SK-N-MC (cell line): Measurements from ENCODE around the gene ZNF763.

ENCODE experiments used
- DNase-seq: peaks from one replicate; pipeline ENCODE4 v3.0.0-alpha.2; 2011; ENCODE audit warnings: low read depth, low spot score
- H3K27ac ChIP-seq: fragments of 200-600 bp; sonication (generic); 2 replicates; pipeline ENCODE4 v1.5.1; 2016; ENCODE audit warnings: mixed run types
- H3K36me3 ChIP-seq: fragments of 200-600 bp; sonication (generic); 2 replicates; pipeline ENCODE4 v1.6.1; 2017; ENCODE audit warnings: antibody characterized with exemption, low read length, mixed read lengths; ENCODE audit not compliant: insufficient read depth
- H3K4me3 ChIP-seq: fragments of 200-600 bp; sonication (generic); 2 replicates; pipeline ENCODE4 v1.5.1; 2016
- H3K9ac ChIP-seq: fragments of 200-600 bp; sonication (generic); 2 replicates; pipeline ENCODE4 v1.8.0; 2017; ENCODE audit warnings: mixed run types, mixed read lengths; ENCODE audit not compliant: insufficient read length
- H3K9me3 ChIP-seq: fragments of 200-600 bp; sonication (generic); 2 replicates; pipeline ENCODE4 v1.6.1; 2017; ENCODE audit warnings: low read depth, mild to moderate bottlenecking, antibody characterized with exemption, low read length, moderate library complexity, mixed read lengths
- EZH2 ChIP-seq: fragments of 200-600 bp; sonication (generic); IDR thresholded peaks from one replicate; pipeline ENCODE4 v1.6.1; 2017; ENCODE audit warnings: antibody characterized with exemption
- FOXP2 ChIP-seq: optimal IDR thresholded peaks from 2 replicates; pipeline ENCODE3; 2011; ENCODE audit warnings: mild to moderate bottlenecking, moderate library complexity; ENCODE audit not compliant: insufficient read depth; ENCODE audit errors: extremely low read length, control extremely low read depth
- POLR2AphosphoS5 ChIP-seq: IDR thresholded peaks from 2 replicates; pipeline ENCODE4 v1.6.1; 2012; ENCODE audit warnings: mild to moderate bottlenecking, low read depth, low read length, borderline replicate concordance

The ZNF763 gene

DNA sequence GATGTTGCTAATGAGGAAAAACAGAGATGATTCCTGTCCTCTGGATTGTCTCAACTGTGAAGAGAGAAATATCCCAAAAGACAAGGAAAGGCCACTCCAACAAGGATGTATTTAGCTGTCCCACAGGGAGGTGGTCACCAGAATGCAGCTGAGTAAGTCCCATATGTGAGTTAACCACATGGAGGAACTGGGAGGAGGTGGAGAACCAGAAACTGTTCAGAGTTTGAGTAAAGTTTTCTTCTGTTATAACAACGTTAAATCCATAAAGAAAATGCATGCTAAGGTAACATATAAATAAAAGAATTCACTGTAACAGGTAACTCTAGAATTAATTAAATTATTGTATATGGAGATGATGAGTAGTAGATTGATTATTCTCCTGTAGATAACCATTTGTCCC lies 5.3 kb downstream of the ZNF763 start:
- Histone ChIP-seq H3K36me3 (no peaks in the 10 kb centered on the region), H3K9me3 (no peaks in the 10 kb centered on the region), H3K4me3 (no peak overlapping the region), H3K9ac (no peak overlapping the region), H3K27ac (no peak overlapping the region)
- DNase-seq: no peak
- TF ChIP-seq FOXP2 (no peak), EZH2 (no peak), POLR2AphosphoS5 (no peak)

DNA sequence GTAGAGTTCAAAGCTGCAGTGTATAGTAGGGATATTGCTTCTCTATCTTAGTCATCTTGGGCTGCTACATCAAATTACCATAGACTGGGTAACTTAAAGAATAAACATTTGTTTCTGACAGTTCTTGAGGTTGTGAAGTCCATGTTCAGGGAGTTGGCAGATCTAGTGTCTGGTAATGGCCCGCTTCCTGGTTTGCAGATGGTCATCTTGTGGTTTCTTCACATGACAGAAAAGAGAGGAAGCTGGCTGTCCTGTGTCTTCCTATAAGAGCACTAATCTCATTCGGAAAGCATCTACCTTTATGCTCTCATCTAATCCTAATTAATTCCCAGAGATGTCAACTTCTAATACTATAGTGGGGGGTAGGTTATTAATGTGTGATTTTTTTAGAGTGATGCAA lies 6.2 kb downstream of the ZNF763 start:
- H3K9ac ChIP-seq: no peak overlapping the region
- no peak for DNase-seq
- TF ChIP-seq EZH2 (no peak), FOXP2 (no peak), POLR2AphosphoS5 (no peak)
- no peak overlapping the region for H3K4me3 ChIP-seq
- no peaks in the 10 kb centered on the region for H3K9me3 ChIP-seq
- H3K36me3 ChIP-seq: no peaks in the 10 kb centered on the region
- no peak overlapping the region for H3K27ac ChIP-seq

DNA sequence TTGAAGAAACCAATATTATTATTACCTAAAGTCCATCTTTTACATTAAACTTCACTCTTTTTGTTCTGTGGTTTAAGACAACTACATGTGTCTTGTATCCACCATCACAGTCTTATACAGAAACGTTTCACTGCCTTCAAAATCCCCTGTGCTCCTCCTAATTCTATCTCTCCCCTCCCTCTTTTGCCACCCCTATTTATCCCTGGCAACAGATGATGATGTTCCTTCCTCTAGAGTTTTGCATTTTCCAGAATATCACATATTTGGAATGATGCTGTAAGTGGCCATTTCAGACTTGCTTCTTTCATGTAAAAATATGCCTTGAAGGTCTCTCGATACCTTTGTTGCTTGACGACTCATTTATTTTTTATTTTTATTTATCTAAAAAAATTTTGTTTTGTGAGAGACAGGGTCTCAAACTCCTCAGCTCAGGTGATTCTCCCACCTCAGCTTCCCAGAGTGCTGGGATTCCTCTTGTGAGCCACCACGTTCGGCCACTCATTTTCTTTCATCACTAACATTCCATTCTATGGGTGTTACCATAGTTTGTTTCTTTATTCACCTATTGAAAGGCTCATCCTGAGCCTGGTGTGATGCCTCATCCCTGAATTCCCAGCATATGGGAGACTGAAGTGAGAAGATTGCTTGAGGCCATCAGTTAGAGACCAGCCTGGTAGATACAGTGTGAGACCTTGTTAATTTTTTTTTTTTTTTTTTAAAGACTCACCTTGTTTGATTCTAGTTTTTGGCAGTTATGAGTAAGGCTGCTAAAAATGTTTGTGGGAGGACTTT lies 8.4 kb downstream of the ZNF763 start:
- TF ChIP-seq POLR2AphosphoS5: no peak
- TF ChIP-seq FOXP2: no peak
- no peak for TF ChIP-seq EZH2
- DNase-seq: no peak
- H3K9ac ChIP-seq: no peak overlapping the region
- no peak overlapping the region for H3K4me3 ChIP-seq
- no peaks in the 10 kb centered on the region for H3K9me3 ChIP-seq
- no peaks in the 10 kb centered on the region for H3K36me3 ChIP-seq
- H3K27ac ChIP-seq: no peak overlapping the region

DNA sequence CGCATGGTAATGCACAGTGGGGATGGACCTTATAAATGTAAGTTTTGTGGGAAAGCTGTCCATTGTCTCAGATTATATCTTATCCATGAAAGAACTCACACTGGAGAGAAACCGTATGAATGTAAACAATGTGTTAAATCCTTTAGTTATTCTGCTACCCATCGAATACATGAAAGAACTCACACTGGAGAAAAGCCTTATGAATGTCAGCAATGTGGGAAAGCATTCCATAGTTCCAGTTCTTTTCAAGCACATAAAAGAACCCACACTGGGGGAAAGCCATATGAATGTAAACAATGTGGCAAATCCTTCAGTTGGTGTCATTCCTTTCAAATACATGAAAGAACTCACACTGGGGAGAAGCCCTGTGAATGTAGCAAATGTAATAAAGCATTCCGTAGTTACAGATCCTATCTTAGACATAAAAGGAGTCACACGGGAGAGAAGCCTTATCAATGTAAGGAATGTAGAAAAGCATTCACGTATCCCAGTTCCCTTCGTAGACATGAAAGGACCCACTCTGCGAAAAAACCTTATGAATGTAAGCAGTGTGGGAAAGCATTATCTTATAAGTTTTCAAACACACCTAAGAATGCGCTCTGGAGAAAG lies 13.8 kb downstream of the ZNF763 start:
- no peak overlapping the region for H3K9ac ChIP-seq
- no peaks in the 10 kb centered on the region for H3K9me3 ChIP-seq
- H3K4me3 ChIP-seq: no peak overlapping the region
- TF ChIP-seq FOXP2 (no peak), EZH2 (no peak), POLR2AphosphoS5 (no peak)
- H3K36me3 ChIP-seq: no peaks in the 10 kb centered on the region
- H3K27ac ChIP-seq: no peak overlapping the region
- DNase-seq: no peak

DNA sequence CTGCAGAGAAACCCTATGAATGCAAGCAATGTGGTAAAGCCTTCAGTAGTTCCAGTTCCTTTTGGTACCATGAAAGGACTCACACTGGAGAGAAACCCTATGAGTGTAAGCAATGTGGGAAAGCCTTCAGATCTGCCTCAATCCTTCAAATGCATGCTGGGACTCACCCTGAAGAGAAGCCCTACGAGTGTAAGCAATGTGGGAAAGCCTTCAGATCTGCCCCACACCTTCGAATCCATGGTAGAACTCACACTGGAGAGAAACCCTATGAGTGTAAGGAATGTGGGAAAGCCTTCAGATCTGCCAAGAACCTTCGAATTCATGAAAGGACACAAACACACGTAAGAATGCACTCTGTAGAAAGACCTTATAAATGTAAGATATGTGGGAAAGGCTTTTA lies 14.7 kb downstream of the ZNF763 start:
- Histone ChIP-seq H3K36me3 (no peaks in the 10 kb centered on the region), H3K9me3 (no peaks in the 10 kb centered on the region), H3K4me3 (no peak overlapping the region), H3K9ac (no peak overlapping the region), H3K27ac (no peak overlapping the region)
- TF ChIP-seq FOXP2 (no peak), EZH2 (no peak), POLR2AphosphoS5 (no peak)
- no peak for DNase-seq

DNA sequence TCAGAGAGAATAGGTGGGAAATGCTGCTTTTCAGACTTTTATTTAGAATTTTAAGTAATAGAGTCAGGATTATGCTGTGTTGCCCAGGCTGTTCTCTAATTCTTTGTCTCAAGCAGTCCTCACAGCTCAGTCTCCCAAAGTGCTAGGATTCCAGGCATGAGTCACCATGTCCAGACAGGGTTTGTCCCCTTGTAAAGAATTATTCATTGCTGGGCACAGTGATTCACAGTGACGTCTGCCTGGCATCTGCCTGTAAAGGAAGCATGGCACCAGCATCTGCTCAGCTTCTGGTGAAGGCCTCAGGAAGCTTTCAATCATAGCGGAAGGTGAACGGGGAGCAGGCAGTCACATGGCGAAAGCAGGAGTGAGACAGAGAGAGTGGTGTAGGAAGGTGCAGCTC lies 17.7 kb downstream of the ZNF763 start:
- H3K9me3 ChIP-seq: no peaks in the 10 kb centered on the region
- TF ChIP-seq POLR2AphosphoS5 (no peak), FOXP2 (no peak), EZH2 (no peak)
- DNase-seq: no peak
- no peak overlapping the region for H3K9ac ChIP-seq
- no peak overlapping the region for H3K27ac ChIP-seq
- no peaks in the 10 kb centered on the region for H3K36me3 ChIP-seq
- H3K4me3 ChIP-seq: no peak overlapping the region

DNA sequence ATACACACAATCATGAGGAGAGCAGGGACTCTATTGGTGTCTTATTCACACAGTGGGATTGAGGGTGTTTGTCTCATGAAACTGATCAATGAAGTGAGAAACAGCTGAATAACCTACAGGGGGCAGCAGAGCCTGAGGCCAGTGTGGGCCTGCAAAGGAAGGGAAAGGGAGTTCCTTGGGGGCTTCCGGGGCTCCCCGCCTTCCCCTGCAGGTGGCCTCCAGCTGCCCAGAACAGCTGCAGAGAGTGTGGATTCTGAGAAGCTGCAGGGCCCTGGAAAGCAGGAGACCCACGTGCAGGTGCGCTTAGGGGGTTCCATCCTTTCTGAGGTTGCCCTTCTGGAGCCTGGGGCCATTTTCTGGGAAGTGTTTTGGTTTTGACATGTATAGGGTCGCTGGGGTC lies 20.1 kb downstream of the ZNF763 start:
- no peak for TF ChIP-seq FOXP2
- TF ChIP-seq POLR2AphosphoS5: no peak
- no peak for TF ChIP-seq EZH2
- no peaks in the 10 kb centered on the region for H3K9me3 ChIP-seq
- peaks cover 6% of the 10 kb centered on the region; the same call in 1 of the 2 replicates for H3K36me3 ChIP-seq
- DNase-seq: no peak
- no peak overlapping the region for H3K4me3 ChIP-seq
- no peak overlapping the region for H3K9ac ChIP-seq
- H3K27ac ChIP-seq: no peak overlapping the region

DNA sequence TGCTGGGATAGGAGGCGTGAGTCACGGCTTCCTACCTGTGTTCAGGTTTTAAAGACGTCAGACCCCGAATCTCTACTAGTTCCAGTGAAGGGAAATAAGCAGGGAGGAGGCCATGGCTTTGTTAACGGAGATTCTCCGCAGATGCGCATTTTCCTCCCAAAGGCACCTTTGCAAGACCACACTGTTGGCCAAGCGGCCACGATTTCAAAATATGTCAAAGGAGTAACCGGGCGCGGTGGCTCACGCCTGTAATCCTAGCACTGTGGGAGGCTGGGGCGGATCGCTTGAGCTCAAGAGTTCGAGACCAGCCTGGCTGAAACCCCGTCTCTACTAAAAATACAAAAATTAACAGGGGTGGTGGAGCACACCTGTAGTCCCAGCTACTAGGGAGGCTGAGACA lies 21.9 kb downstream of the ZNF763 start:
- H3K36me3 ChIP-seq: peaks cover 6% of the 10 kb centered on the region; the same call in 1 of the 2 replicates
- no peaks in the 10 kb centered on the region for H3K9me3 ChIP-seq
- H3K27ac ChIP-seq: no peak overlapping the region
- H3K4me3 ChIP-seq: no peak overlapping the region
- no peak overlapping the region for H3K9ac ChIP-seq
- TF ChIP-seq EZH2 (no peak), POLR2AphosphoS5 (no peak), FOXP2 (no peak)
- no peak for DNase-seq
